ENCODE data around the gene SMIM36. TPM values are rescaled to one million over a fixed set of nuclear protein-coding genes. Genes with fewer than 3 reads are reported as not detected.

Gene SMIM36
- total RNA-seq, 1 experiment from 2014 or later = not detected

DNA sequence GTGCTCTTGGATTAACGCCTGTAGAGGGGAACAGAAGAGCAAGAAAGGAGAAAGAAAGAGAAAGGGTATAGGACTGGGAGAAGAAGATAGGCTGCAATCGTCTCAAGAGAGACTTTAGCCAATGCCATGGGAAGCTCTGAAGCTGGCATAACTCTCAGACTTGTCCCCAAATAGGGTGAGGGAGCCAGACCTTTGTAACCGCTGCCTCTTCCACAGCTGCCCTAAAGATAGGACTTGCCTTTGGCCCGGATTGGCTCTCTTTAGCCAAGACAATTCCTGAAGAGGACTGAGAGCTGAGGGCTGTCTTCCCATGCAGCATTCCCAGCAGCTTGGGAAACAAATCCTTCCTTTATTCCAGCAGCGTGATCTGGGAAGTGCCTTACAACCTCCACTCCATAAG lies 68.8 kb downstream of the SMIM36 start:
- no peak for TF ChIP-seq JUN (CRISPR knock-in tag; IDR thresholded peaks at IDR 0.05)
- TF ChIP-seq, protein P1, sequence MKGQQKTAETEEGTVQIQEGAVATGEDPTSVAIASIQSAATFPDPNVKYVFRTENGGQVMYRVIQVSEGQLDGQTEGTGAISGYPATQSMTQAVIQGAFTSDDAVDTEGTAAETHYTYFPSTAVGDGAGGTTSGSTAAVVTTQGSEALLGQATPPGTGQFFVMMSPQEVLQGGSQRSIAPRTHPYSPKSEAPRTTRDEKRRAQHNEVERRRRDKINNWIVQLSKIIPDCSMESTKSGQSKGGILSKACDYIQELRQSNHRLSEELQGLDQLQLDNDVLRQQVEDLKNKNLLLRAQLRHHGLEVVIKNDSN (CRISPR knock-in tag; IDR thresholded peaks at IDR 0.05) = no peak
- TF ChIP-seq FOXJ3 (CRISPR knock-in tag; IDR thresholded peaks at IDR 0.05; ENCODE audit: borderline replicate concordance) = no peak
- TF ChIP-seq, protein P2, sequence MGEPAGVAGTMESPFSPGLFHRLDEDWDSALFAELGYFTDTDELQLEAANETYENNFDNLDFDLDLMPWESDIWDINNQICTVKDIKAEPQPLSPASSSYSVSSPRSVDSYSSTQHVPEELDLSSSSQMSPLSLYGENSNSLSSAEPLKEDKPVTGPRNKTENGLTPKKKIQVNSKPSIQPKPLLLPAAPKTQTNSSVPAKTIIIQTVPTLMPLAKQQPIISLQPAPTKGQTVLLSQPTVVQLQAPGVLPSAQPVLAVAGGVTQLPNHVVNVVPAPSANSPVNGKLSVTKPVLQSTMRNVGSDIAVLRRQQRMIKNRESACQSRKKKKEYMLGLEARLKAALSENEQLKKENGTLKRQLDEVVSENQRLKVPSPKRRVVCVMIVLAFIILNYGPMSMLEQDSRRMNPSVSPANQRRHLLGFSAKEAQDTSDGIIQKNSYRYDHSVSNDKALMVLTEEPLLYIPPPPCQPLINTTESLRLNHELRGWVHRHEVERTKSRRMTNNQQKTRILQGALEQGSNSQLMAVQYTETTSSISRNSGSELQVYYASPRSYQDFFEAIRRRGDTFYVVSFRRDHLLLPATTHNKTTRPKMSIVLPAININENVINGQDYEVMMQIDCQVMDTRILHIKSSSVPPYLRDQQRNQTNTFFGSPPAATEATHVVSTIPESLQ (CRISPR knock-in tag; IDR thresholded peaks at IDR 0.05) = no peak
- TF ChIP-seq ZNF512 (CRISPR knock-in tag; IDR thresholded peaks at IDR 0.05; ENCODE audit: borderline replicate concordance) = no peak
- no peak for TF ChIP-seq RELA (CRISPR knock-in tag; IDR thresholded peaks at IDR 0.05; ENCODE audit: borderline replicate concordance)
- TF ChIP-seq MYBL2 (CRISPR knock-in tag; IDR thresholded peaks at IDR 0.05) = no peak
- no peak for TF ChIP-seq CTCF (IDR thresholded peaks at IDR 0.05)
- Mint-ChIP-seq H3K4me1 (peaks cover 38% of the 10 kb centered on the region), H3K36me3 (peaks cover 6% of the 10 kb centered on the region; the same call in 1 of the 2 replicates), H3K9me3 (peaks cover 7% of the 10 kb centered on the region), H3K27ac (no peak overlapping the region), H3K4me3 (no peak overlapping the region), H3K27me3 (ENCODE audit: low read depth) (no peaks in the 10 kb centered on the region)
- DNase-seq (ENCODE audit: low spot score) = no peak
- POLR2A ChIA-PET = no interaction called here
- CTCF ChIA-PET = interaction anchor here (0.6 kb wide), 1 partner anchor 159 kb away, joined by 3 read pairs; no protein-coding TSS in a partner anchor
- ATAC-seq = no peak

DNA sequence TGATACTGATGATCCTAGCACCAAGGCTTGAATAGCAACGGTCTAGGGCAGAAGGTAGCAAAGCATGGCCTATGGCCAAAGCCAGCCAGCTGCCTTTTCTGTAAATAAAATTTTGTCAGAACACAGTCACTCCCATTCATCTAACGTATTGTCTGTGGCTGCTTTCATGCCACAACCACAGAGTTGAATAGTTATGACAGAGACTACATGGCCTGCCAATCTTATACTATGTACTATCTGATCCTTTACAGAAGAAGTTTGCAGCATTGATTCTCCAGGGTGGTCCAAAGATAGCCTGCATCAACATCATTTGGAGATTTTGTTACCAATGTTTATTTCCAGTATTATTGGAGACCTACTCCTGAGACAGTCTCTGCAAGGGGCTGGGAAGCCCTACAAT lies 69.7 kb downstream of the SMIM36 start:
- peaks cover 47% of the 10 kb centered on the region for H3K4me1 Mint-ChIP-seq
- H3K27me3 Mint-ChIP-seq (ENCODE audit: low read depth) = no peaks in the 10 kb centered on the region
- DNase-seq (ENCODE audit: low spot score) (no peak), ATAC-seq (no peak)
- ChIA-PET CTCF (no interaction called here), POLR2A (no interaction called here)
- TF ChIP-seq GTF2I (CRISPR knock-in tag; conservative IDR thresholded peaks at IDR 0.05) (no peak), RORB (CRISPR knock-in tag; IDR thresholded peaks at IDR 0.05) (no peak), RELA (CRISPR knock-in tag; IDR thresholded peaks at IDR 0.05; ENCODE audit: borderline replicate concordance) (no peak), ZNF317 (CRISPR knock-in tag; IDR thresholded peaks at IDR 0.05; ENCODE audit: borderline replicate concordance, low read depth) (no peak), E2F5 (CRISPR knock-in tag; IDR thresholded peaks at IDR 0.05) (no peak), JUN (CRISPR knock-in tag; IDR thresholded peaks at IDR 0.05) (no peak), AR (CRISPR knock-in tag; IDR thresholded peaks at IDR 0.05) (no peak), KAT7 (CRISPR knock-in tag; IDR thresholded peaks at IDR 0.05; ENCODE audit: borderline replicate concordance) (no peak), MYBL2 (CRISPR knock-in tag; IDR thresholded peaks at IDR 0.05) (no peak), ETV6 (CRISPR knock-in tag; IDR thresholded peaks at IDR 0.05) (no peak), SOX15 (CRISPR knock-in tag; IDR thresholded peaks at IDR 0.05) (no peak), TP53 (CRISPR knock-in tag; IDR thresholded peaks at IDR 0.05) (no peak), ZNF121 (CRISPR knock-in tag; IDR thresholded peaks at IDR 0.05) (no peak), CBFB (CRISPR knock-in tag; IDR thresholded peaks at IDR 0.05; ENCODE audit: low read depth) (no peak), ZBTB21 (CRISPR knock-in tag; IDR thresholded peaks at IDR 0.05; ENCODE audit: borderline replicate concordance) (no peak), HMGA2 (CRISPR knock-in tag; IDR thresholded peaks at IDR 0.05) (no peak), NR1H2 (CRISPR knock-in tag; IDR thresholded peaks at IDR 0.05) (no peak), CREB1 (CRISPR knock-in tag; IDR thresholded peaks at IDR 0.05) (no peak), TEAD4 (CRISPR knock-in tag; IDR thresholded peaks at IDR 0.05) (no peak)
- no peak overlapping the region for H3K4me3 Mint-ChIP-seq
- no peak overlapping the region for H3K27ac Mint-ChIP-seq
- peaks cover 6% of the 10 kb centered on the region; the same call in 1 of the 2 replicates for H3K36me3 Mint-ChIP-seq
- H3K9me3 Mint-ChIP-seq = peaks cover 7% of the 10 kb centered on the region
